A549 treated with Mapracorat at 1 μM for 4 hours (cell line): ENCODE results near the gene COG5. TPM values are rescaled to one million over a fixed set of nuclear protein-coding genes. Genes with fewer than 3 reads are reported as not detected.

Experiments used
- total RNA-seq: library from RNA; stranded (reverse); fragments of 200-300 nt; extraction: Qiagen RNA extraction; gene quantifications from 5 replicates; pipeline ENCODE4 v1.2.3, GENCODE V29; 2022

The COG5 gene
- total RNA-seq, result 7.9 to 10.4 TPM (median 9.1 TPM) in 5 replicates

GRCh38 chr7:107563775-107564552, at the start of gene COG5, which contains the start of gene DUS4L:
Gene COG5, minus strand, starts transcription at chr7:107563920. Its CDS starts 24 bp downstream, at chr7:107563896.
Gene DUS4L, plus strand, starts transcription at chr7:107563971. Its CDS starts 3,100 bp downstream, at chr7:107567071.

GRCh38 chr7:107579885-107580715, 16.4 kb upstream of the COG5 start, which contains the start of gene BCAP29:
Gene BCAP29, plus strand, starts transcription at chr7:107580246. Its CDS starts 527 bp downstream, at chr7:107580773.

GRCh38 chr7:107469929-107470328, 93.8 kb downstream of the COG5 start, which contains the start of gene GPR22:
Gene GPR22, plus strand, starts transcription at chr7:107470057. Its CDS starts 4,004 bp downstream, at chr7:107474061.

GRCh38 chr7:107168233-107169119, 395.2 kb downstream of the COG5 start, which contains the start of gene HBP1:
Gene HBP1, plus strand, starts transcription at chr7:107169003. Its CDS starts 10,891 bp downstream, at chr7:107179894.

Other genes starting within 250 kb of the COG5 start
- gene GPR22, start 93.9 kb downstream of the COG5 start, total RNA-seq, result not detected in 5 replicates
- gene DUS4L, start 51 bp upstream of the COG5 start, total RNA-seq, result 9.3 to 10.3 TPM (median 10.2 TPM) in 5 replicates
- gene BCAP29, start 16.3 kb upstream of the COG5 start, total RNA-seq, result 33.0 to 39.8 TPM (median 38.4 TPM) in 5 replicates
- 0.05 to 0.11 TPM (median 0.10 TPM) in 3 of 5 replicates, not detected in the others for gene SLC26A4, start 96.9 kb upstream of the COG5 start, total RNA-seq
- gene CBLL1, start 180.2 kb upstream of the COG5 start, total RNA-seq, result 27.5 to 47.7 TPM (median 29.2 TPM) in 5 replicates
- not detected in 5 replicates for gene SLC26A3, start 239.3 kb upstream of the COG5 start, total RNA-seq